HG03095 (cell line): ENCODE data around the gene COL5A1.

Experiments
- ATAC-seq: cut with Tn5 transposase; IDR thresholded peaks from one replicate; pipeline ENCODE4 v1.9.1; 2021; ENCODE audit warnings: moderate library complexity; ENCODE audit not compliant: unreplicated experiment

Gene COL5A1

GRCh38 chr9:134625361-134626068 is 16.1 kb upstream of the COL5A1 start:
- ATAC-seq, result no peak

DNA sequence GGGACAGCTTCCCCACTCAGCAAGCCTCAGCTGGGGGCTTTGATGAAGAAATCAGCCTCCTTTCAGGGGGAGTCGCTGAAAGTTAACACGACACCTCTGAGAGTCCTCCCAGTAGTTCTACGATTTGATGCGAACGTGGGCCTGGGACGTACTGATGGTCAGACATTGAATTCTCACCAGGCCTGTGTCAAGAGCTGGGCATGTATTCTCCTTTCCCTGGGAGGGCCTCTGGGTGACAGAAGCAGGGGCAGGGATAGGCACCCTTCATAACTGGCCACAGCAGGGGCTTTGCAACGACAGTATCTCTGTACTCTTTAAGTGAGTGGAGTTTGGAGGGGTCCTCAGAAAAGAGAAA is 15.6 kb upstream of the COL5A1 start:
- ATAC-seq, result no peak

- no peak for ATAC-seq
Measured at GRCh38 chr9:134626571-134627416, 14.8 kb upstream of the COL5A1 start.

DNA sequence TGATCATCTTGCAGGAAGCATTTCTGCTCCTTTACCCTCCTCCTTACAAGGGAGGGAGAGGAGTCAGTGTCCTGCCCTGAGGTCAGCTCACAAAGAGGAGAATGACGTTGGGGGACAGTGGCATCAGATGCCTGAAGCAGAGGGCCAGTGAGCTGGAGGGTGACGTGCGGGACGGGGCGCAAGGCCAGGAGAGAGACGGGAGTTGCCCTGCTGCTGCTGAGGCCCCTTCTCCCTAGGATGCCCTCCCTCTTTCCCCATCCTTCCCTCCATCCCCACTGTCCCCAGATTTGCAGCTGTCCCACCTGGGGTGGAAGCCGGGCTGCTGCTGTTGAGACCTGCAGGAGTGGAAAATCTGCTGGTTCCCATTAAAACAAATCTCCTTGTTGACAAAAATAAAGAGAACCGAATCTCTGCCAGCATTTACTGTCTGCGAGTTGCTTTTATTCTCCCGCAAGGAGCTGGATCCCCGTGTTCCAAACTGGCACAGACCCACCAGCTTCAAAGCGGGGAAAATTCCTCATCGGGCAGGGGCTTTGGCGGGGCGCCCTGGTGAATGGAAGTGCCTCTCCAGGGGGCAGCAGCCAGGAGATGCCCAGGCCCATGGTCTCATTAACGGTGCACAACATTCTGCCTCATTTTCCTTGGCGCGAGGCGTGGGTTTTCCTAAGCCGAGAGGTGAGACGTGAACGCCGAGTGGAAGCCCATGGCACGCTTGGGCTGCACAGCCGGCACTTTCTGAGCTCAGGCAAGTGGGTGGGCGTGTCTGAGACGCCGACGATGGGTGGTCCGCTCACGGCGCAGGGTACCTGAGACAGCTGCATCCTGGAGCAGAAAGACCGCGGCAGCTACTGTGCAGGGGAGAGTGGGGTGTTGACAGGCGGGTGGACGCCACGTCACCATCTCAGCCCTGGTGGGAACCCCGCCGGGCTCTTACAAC is 13.9 kb upstream of the COL5A1 start:
- no peak for ATAC-seq

- ATAC-seq, result no peak
Measured at GRCh38 chr9:134628354-134628736, 13.3 kb upstream of the COL5A1 start.

DNA sequence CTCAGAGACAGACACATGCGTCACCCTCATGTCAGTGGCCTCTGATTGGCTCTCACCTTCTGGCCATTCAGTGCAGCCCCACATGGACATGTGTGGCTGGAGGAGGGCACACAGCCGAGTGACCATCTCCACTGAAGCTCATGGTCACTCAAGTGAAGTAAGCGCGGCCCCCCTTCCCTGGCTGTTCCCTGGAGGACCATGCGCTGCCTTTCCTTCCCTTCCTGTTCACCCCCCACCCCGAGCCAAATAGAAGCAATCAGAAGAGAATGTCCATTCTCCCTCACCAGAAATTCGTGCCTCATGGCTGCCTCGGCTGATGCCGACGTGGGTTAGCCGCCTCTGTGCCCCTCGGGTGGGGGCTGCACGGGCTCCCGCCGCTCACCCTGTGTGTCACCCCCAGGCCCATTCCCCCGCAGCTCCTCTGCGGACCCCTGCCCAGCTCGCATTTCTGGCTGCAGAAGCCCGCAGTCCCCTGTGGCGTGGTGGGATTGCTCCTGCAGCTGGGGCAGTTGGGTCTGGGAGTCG is 12.5 kb upstream of the COL5A1 start:
- ATAC-seq, result no peak

DNA sequence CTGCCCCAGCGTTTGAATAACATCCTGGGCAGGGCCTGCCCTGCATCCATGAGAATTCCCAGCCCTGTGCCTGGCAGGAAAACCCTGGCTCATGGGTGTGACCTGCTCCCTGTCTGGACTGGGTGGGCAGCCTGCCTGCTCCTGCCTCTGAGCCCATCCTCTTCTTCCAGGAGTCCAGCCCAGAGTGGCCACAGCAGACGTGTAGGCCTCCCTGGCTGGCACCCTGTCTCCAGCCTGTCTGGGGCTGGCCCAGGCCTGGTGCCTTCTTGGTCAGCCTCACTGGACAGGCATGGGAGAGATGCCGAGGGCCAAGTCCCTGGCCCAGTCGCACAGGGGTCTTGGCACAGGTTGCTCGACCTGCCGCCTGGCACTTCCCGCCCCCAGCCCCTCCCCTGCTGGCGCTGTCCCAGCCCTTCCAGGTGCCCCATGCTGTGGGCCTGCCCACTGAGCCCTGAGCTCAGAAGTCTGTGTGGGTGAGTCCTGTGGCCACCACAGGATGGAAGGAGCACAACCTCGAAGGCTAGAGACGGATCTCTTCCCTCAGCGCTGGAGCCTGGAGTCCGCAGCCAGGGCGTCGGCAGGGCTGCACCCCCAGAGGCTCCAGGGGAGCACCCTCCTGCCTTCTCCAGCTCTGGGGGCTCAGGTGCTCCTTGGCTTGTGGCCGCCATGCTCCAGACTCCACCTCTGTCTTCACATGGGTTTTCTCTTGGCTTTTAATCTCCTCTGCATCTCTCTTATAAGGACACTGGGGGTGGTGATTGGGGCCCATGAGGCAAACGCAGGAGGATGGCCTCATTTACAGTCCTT is 11.8 kb upstream of the COL5A1 start:
- no peak for ATAC-seq

DNA sequence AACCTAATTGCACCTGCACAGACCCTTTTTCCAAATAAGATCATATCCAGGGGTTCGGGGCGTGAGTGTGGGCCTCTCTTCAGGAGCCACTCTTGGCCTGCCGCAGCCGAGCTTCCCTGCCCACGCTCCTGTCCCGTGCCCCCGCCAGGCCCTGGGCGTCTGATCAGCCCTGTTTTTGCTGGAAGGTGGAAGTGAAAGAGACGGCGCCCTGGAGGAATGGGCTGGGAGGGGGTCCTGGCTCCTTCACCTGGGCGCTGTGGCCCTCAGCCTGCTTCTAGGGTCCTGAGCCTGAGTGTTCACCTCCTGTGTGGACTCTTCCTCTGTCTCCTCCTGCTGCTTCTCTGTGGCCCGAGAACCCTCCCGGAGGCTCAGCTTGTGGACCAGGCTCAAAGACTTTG is 11.2 kb upstream of the COL5A1 start:
- ATAC-seq, result no peak

DNA sequence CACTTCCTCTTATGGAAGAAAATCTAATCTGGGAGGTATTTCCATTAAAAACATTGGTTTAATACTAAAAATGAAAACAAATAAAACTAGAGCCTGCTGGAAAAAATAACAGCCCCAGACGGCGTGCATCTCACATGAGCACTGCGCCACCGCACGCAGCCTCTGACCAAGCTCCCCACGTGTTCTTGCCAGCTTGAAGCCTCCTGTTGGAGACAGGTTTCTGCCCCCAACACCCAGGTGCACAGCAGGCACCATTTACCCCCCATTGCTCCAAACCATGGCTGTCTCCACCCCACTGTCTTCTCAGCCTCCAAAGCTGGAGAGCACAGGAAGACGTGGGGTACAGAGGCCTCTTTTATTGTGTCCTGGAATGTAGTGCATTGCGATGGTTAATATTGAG is 10.7 kb upstream of the COL5A1 start:
- no peak for ATAC-seq

DNA sequence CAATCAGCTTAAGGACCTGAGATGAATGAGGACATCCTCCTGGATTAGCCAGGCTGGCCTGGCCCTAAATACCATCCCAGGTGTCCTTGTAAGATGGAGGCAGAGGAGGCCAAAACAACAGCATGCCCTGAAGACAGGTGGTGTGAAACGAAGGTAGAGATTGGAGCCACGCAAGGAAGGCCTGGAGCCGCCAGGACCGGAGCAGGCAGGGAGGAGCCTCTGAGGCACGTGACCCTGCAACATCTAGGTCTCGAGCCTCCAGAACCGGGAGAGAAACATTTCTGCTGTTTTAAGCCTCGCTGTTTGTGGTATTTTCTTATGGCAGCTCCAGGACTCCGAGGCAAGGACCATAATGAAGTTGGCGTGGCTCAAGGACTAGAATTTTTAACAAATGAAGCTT is 9.7 kb upstream of the COL5A1 start:
- ATAC-seq, result no peak

DNA sequence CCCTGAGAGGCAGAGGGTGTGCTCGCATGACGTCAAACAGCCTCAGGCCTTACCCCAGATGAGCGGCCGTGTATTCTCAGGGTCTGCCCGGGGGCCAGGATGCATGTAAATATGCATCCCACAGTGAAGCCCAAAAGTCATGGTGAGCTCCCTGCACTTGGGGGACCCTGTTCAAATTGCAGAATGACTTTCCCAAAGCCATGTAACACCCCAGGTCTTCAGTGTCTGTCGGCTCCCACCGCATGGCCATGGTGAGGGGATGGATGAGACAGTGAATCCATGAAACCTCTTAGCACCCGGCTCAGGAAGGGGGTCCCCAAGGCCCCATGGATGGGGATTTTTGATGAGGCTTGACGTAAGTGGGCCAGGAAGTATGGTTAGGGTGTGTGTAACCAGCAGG is 9.3 kb upstream of the COL5A1 start:
- no peak for ATAC-seq

GRCh38 chr9:134633362-134634142 is 8.1 kb upstream of the COL5A1 start:
- no peak for ATAC-seq

DNA sequence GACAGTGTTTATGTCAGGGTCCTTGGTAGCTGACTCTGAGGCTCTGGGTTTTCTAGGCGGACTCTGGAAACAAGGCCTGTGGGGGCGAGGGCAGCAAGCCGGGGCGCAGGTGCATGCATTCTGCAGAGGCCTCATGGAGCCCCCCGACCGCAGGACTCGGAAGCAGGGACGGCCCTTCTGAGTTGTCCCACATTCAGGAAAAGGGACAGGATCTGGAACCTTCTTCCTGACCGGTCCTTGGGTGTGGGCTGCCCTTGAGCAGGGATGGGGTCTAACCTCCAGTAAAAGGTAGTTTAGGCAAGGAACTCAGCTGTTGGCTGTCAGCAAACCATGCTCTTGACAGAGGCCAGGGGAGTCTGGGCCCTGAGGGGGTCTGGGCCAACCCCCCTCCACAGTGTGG is 7.4 kb upstream of the COL5A1 start:
- ATAC-seq, result no peak

DNA sequence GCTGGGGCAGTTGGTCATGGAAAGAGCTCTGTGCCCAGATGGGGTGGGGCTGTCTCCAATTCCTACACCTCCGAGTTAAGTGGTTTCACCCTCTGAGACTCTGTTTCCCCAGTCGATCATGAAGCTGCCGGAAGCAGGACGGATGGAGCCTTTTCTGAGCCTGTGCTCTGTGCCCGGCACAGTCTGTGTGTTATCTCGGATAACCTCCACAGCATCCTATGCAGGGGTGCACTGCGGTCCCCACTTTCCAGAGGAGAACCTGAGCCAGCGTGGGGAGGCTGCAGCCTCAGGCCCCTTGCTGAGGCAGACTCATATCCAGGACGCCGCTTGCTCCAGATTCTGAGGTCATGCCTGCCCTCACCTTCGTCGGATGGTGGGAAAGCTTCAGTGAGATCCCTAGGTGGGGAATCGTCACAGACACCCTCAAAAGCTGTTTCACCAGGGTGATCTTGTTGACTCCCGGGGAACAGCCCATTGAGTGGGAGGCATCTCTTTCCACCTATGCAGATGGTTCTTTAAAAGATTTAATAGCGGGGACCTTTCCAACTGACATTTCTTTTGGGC is 6.9 kb upstream of the COL5A1 start:
- no peak for ATAC-seq

DNA sequence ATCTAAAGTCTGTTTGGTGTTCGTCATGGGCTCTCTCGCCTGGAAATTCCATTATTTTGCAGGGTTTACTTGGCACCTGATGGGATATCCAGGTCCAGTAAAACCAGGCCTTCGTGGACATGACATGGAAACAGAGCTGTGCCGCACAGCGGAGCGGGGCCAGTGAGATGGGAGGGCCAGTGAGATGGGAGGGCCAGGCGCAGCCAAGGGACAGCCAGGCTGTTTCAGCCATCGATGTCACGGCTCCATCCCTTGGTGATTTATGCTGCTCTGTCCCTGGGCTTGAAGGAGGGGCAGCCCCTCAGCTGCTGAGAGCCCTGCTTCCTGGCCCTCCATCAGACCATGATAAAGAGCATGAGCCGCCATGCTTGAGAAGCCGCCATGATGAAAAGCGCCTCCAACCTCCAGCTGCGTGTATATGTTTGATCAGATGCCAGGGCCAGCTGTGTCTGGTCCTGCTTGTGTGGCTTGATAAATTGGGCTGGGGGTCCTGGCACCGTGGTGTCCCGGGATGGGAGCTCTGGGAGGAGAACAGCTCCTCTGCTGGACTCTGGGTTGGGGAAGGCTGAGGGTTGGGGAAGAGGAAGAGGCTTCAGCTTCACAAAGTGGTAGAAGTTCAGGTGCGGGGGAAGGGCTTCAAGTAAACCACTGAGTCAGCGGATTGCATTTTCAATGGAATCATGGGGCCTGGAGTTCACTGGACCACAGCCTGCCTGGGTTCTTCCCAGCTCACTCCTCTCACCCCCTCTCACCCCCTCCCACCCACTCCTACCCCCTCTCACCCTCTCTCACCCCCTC is 6.1 kb upstream of the COL5A1 start:
- no peak for ATAC-seq

DNA sequence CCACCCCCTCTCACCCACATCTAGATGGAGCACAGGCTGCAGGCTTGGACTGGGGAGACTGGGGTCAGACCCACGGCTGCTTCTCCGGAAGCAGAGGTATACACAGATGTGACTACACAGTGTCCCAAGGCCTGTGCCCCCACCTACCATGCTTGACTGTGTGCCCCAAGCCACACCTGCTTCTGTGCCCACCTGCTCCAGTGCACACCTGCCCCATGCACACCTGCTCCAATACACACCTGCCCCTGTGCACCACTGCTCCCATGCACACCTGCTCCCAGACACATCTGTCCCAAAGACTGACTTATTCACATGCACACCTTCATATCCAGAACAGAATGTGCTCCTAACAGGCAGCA is 5.5 kb upstream of the COL5A1 start:
- ATAC-seq, result no peak

- ATAC-seq, result no peak
Measured at GRCh38 chr9:134637241-134637640, 4.4 kb upstream of the COL5A1 start.

- ATAC-seq, result no peak
Measured at GRCh38 chr9:134637696-134638501, 3.7 kb upstream of the COL5A1 start.
